ENCODE measurements around the gene DHFR.

DNA sequence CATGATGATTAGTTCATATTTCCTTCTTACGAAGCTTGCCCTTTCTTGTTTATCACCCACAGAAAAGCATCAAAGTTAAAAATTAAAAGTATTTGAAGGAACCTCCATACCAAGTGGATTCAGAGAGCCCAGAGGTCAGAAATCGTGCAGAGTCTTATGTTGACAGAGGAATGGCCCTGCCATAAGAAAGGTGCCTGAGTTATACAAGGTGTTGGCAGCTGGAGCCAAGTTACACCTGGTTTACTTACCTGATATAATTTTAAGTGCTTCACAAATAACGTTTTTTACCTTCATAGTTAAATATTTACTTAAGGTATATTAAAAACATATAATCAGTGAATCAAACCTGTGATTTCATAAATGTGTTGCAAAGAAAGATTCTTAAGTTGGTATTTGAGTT lies 42.3 kb upstream of the DHFR start:
- TF ChIP-seq, protein P1, sequence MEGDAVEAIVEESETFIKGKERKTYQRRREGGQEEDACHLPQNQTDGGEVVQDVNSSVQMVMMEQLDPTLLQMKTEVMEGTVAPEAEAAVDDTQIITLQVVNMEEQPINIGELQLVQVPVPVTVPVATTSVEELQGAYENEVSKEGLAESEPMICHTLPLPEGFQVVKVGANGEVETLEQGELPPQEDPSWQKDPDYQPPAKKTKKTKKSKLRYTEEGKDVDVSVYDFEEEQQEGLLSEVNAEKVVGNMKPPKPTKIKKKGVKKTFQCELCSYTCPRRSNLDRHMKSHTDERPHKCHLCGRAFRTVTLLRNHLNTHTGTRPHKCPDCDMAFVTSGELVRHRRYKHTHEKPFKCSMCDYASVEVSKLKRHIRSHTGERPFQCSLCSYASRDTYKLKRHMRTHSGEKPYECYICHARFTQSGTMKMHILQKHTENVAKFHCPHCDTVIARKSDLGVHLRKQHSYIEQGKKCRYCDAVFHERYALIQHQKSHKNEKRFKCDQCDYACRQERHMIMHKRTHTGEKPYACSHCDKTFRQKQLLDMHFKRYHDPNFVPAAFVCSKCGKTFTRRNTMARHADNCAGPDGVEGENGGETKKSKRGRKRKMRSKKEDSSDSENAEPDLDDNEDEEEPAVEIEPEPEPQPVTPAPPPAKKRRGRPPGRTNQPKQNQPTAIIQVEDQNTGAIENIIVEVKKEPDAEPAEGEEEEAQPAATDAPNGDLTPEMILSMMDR (IDR thresholded peaks at IDR 0.05) = no peak
- no peak for TF ChIP-seq POLR2A (IDR thresholded peaks at IDR 0.05)

All from body of pancreas (tissue), 4 donors.